Mucosa of rectum (tissue), 2 donors: Measurements from ENCODE around the gene INA.
"Not testable (repeated sequence)": the region's sequence is repeated elsewhere in the genome, so short reads cannot be mapped to it uniquely, and the experiment has no call there.

Experiments
- H3K27ac ChIP-seq, 2 donors: one replicate each; pipeline ENCODE4 v1.7.0; 2013; ENCODE audit warnings: inconsistent platforms in 2 of 2, low read depth in 2 of 2, low read length in 2 of 2
- H3K27me3 ChIP-seq, 2 donors: one replicate each; pipeline ENCODE4 v1.7.0; 2013; ENCODE audit warnings: low read length in 2 of 2; ENCODE audit not compliant: control insufficient read depth in 2 of 2, insufficient read depth in 2 of 2
- H3K36me3 ChIP-seq, 2 donors: one replicate each; pipeline ENCODE4 v1.7.0; 2013; ENCODE audit warnings: low read length in 2 of 2; ENCODE audit not compliant: control insufficient read depth in 2 of 2, insufficient read depth in 2 of 2
- H3K4me1 ChIP-seq, 2 donors: one replicate each; pipeline ENCODE4 v1.7.0; 2013; ENCODE audit warnings: low read length in 2 of 2, mild to moderate bottlenecking in 1 of 2; ENCODE audit not compliant: control insufficient read depth in 2 of 2, insufficient read depth in 2 of 2
- H3K4me3 ChIP-seq, 2 donors: one replicate each; pipeline ENCODE4 v1.7.0; 2013; ENCODE audit warnings: low read length in 2 of 2
- H3K9ac ChIP-seq, 2 donors: one replicate each; pipeline ENCODE4 v1.7.0; 2013; ENCODE audit warnings: low read length in 2 of 2, low read depth in 1 of 2, mild to moderate bottlenecking in 1 of 2
- H3K9me3 ChIP-seq, 2 donors: one replicate each; pipeline ENCODE4 v1.7.0; 2013; ENCODE audit warnings: low read length in 2 of 2; ENCODE audit not compliant: control insufficient read depth in 2 of 2
- donor health status: healthy.
- donor health status: Normal muscosa, but diverticular disease.

Gene INA

GRCh38 chr10:103245587-103245986, 31.4 kb upstream of the INA start, which contains the start of gene RPEL1:
RPEL1 (plus strand) TSS chr10:103245887; CDS start chr10:103245997, 110 bp downstream.
- H3K27ac ChIP-seq, H3K9ac ChIP-seq, H3K27me3 ChIP-seq, H3K9me3 ChIP-seq, H3K36me3 ChIP-seq, H3K4me3 ChIP-seq: not testable (repeated sequence)
- H3K4me1 ChIP-seq: peaks cover 7 to 14% of the 10 kb centered on the region in 2 donors

- no peaks in the 10 kb centered on the region for H3K27me3 ChIP-seq
- H3K36me3 ChIP-seq: no peaks in the 10 kb centered on the region
- H3K27ac ChIP-seq: no peak overlapping the region
- H3K4me1 ChIP-seq: peaks cover 0 to 7% of the 10 kb centered on the region in 2 donors
- no peak overlapping the region for H3K9ac ChIP-seq
- no peak overlapping the region for H3K4me3 ChIP-seq
- no peaks in the 10 kb centered on the region for H3K9me3 ChIP-seq
Measured at GRCh38 chr10:103246324-103246723, 30.6 kb upstream of the INA start.

- H3K4me1 ChIP-seq: no peaks in the 10 kb centered on the region
- no peaks in the 10 kb centered on the region for H3K9me3 ChIP-seq
- no peaks in the 10 kb centered on the region for H3K27me3 ChIP-seq
- H3K9ac ChIP-seq: no peak overlapping the region
- H3K27ac ChIP-seq: no peak overlapping the region
- H3K4me3 ChIP-seq: no peak overlapping the region
- H3K36me3 ChIP-seq: no peaks in the 10 kb centered on the region
Measured at GRCh38 chr10:103254113-103254512, 22.8 kb upstream of the INA start.

- Histone ChIP-seq H3K36me3 (no peaks in the 10 kb centered on the region), H3K27me3 (no peaks in the 10 kb centered on the region), H3K9me3 (no peaks in the 10 kb centered on the region), H3K9ac (no peak overlapping the region), H3K4me3 (no peak overlapping the region), H3K4me1 (no peaks in the 10 kb centered on the region), H3K27ac (no peak overlapping the region)
Measured at GRCh38 chr10:103254538-103255325, 22.2 kb upstream of the INA start.

GRCh38 chr10:103256613-103257012, 20.3 kb upstream of the INA start:
- H3K9ac ChIP-seq: no peak overlapping the region
- no peaks in the 10 kb centered on the region for H3K4me1 ChIP-seq
- no peaks in the 10 kb centered on the region for H3K27me3 ChIP-seq
- H3K4me3 ChIP-seq: no peak overlapping the region
- H3K36me3 ChIP-seq: no peaks in the 10 kb centered on the region
- H3K9me3 ChIP-seq: no peaks in the 10 kb centered on the region
- H3K27ac ChIP-seq: no peak overlapping the region

- H3K27me3 ChIP-seq: peaks cover 0 to 2% of the 10 kb centered on the region in 2 donors
- no peak overlapping the region for H3K4me3 ChIP-seq
Measured at GRCh38 chr10:103257812-103258211, 19.1 kb upstream of the INA start.

GRCh38 chr10:103258928-103259327, 18.0 kb upstream of the INA start:
- not testable (repeated sequence) for H3K36me3 ChIP-seq, H3K27ac ChIP-seq, H3K4me3 ChIP-seq, H3K27me3 ChIP-seq, H3K9ac ChIP-seq, H3K9me3 ChIP-seq, H3K4me1 ChIP-seq

More at GRCh38 chr10:103257812-103258211, 19.1 kb upstream of the INA start:
- H3K27ac ChIP-seq: no peak overlapping the region
- no peaks in the 10 kb centered on the region for H3K36me3 ChIP-seq
- no peaks in the 10 kb centered on the region for H3K9me3 ChIP-seq
- no peak overlapping the region for H3K9ac ChIP-seq
- H3K4me1 ChIP-seq: no peaks in the 10 kb centered on the region

GRCh38 chr10:103259989-103260388, 16.9 kb upstream of the INA start:
- Histone ChIP-seq H3K4me3 (no peak overlapping the region), H3K9ac (no peak overlapping the region), H3K4me1 (no peaks in the 10 kb centered on the region), H3K27me3 (peaks cover 0 to 2% of the 10 kb centered on the region in 2 donors), H3K36me3 (no peaks in the 10 kb centered on the region), H3K27ac (no peak overlapping the region), H3K9me3 (no peaks in the 10 kb centered on the region)

- H3K4me1 ChIP-seq: no peaks in the 10 kb centered on the region
- H3K9me3 ChIP-seq: no peaks in the 10 kb centered on the region
- no peak overlapping the region for H3K4me3 ChIP-seq
- no peak overlapping the region for H3K9ac ChIP-seq
- peaks cover 0 to 2% of the 10 kb centered on the region in 2 donors for H3K27me3 ChIP-seq
- no peaks in the 10 kb centered on the region for H3K36me3 ChIP-seq
- no peak overlapping the region for H3K27ac ChIP-seq
Measured at GRCh38 chr10:103262229-103262628, 14.7 kb upstream of the INA start.

- Histone ChIP-seq H3K4me1 (no peaks in the 10 kb centered on the region), H3K9me3 (no peaks in the 10 kb centered on the region), H3K4me3 (no peak overlapping the region), H3K36me3 (no peaks in the 10 kb centered on the region), H3K9ac (no peak overlapping the region), H3K27ac (no peak overlapping the region), H3K27me3 (peaks cover 0 to 2% of the 10 kb centered on the region in 2 donors)
Measured at GRCh38 chr10:103265717-103266329, 11.1 kb upstream of the INA start.
